NCI-H345 treated with DMSO at 0.1 percent for 48 hours (cell line): ENCODE results near the gene ARHGAP44.

Experiments
- DNase-seq: peaks from one replicate; lab custom pipeline; 2025; ENCODE audit not compliant: unreplicated experiment; lab: John Stamatoyannopoulos, UW

The ARHGAP44 gene

DNA sequence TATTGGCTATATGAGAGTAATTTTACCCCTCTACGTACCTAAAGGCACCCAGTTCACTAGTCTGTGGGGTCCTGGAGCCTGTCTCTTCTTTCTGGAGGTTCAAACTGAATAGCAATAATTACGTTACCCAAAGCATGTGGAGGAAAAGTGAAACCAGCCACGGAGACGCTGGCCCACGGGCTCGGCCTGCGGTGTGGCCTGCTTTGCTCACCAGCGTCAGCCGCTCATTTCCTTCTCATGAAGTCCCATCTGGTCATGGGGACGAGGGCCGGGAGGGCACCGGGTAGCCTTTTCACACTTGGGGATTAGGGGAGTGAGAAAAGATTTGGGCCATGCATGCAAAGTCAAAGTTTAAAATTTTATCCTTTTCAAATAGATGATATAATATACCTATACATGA is 201.6 kb downstream of the ARHGAP44 start:
- DNase-seq = no peak

GRCh38 chr17:12992676-12993075 is 203.4 kb downstream of the ARHGAP44 start:
- DNase-seq = no peak

DNA sequence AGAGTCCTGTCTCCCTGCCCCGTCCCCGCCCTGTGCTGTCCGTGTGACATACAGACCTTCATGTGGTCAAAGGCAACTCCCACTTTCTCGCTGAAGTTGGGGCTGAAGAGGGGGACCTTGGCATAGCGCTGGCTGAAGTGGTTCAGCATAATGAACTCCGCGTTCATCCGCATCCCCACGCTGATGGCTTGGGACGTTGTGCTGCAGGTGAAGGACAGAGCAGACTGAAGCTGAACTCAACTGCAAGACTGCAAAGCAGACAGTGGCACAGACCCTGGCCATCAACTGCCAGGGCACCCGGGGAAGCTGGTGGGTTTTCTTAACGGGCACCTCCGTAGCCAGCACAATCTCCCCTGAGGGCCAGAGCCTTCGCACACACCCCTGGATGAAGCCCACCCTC is 204.3 kb downstream of the ARHGAP44 start:
- no peak for DNase-seq

DNA sequence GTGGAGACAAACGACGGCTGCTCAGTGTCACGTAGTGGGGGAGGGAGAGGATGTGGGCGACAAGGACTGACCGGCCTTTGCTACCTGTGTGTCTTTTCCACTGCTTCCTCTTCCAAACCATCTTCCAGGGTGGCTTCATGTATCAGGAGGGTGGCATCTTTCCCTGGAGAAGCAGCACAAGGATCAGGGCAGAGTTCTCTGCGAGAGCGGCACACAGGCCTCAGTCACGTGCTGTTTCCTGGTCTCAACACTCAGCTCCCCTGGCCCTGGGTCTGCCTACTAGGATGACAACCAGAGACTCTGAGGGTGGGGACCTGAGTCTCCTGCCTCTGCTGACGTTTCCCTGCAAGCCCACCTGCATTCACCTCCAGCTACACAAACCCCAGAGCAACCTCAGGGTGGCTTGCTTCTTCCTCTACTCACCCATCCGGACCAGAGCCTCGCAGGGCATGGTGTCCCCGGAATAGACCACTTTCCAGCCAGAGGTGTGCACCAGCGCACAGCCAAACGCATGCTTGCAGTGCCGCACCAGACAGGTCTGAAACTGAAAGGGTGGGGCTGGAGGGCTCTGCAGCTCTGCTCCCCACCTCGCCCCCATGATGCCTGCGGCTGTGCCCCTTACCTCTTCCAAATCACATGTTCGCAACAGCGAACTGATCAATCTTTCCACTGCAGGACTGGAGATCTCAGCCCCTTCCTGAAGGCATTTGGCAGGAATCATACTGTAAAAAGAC is 205.2 kb downstream of the ARHGAP44 start:
- no peak for DNase-seq

GRCh38 chr17:12995106-12995895 is 206.0 kb downstream of the ARHGAP44 start:
- DNase-seq = no peak

DNA sequence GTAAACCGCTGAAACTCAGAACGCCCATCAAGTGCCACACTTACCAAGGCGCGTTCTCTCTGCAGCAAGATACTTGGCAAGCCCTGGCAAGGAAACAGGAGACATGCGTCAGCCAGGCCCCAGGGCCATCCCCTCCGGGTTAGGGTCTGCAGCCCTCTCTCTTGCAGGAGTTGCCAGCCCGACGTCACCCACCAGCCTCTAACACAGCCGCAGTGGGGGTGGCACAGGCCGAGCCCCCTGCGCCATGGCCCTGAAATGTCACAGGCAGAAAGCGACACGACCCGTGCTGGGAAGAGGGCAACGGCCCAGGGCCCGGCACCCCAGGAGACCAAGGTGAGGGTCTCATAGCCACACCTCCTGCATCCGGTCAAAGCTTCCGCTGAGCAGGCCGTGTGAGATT is 206.6 kb downstream of the ARHGAP44 start:
- no peak for DNase-seq

- DNase-seq = no peak
Measured at GRCh38 chr17:12996357-12996756, 207.1 kb downstream of the ARHGAP44 start.

- DNase-seq = no peak
Measured at GRCh38 chr17:12996941-12997340, 207.6 kb downstream of the ARHGAP44 start.

DNA sequence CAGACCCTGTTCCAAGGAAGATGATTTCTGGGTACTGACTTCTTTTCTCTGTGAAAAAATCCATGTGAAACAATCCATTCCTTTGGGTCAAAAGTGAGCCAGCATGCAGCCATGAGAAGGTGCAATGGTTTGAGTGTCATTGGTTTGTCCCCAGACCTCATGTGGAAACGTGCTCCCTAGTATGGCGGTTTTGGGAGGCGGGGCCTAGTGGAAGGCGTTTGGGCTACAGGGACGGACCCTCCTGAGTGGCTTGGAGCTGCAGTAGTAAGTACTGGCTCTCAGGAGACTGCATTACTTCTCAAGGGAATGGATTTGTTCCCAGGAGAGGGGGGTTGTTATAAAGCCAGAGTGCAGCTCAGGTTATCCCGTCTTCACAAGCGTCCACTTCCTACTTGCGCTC is 209.2 kb downstream of the ARHGAP44 start:
- no peak for DNase-seq

- no peak for DNase-seq
Measured at GRCh38 chr17:12998874-12999273, 209.6 kb downstream of the ARHGAP44 start.

- no peak for DNase-seq
Measured at GRCh38 chr17:13000561-13000960, 211.3 kb downstream of the ARHGAP44 start.

GRCh38 chr17:13001991-13002615 is 212.8 kb downstream of the ARHGAP44 start:
- peak; percentile 60 for DNase-seq

- DNase-seq = peak; percentile 7
Measured at GRCh38 chr17:13002761-13003453, 213.6 kb downstream of the ARHGAP44 start.

- DNase-seq = no peak
Measured at GRCh38 chr17:13003454-13003851, 214.2 kb downstream of the ARHGAP44 start.

DNA sequence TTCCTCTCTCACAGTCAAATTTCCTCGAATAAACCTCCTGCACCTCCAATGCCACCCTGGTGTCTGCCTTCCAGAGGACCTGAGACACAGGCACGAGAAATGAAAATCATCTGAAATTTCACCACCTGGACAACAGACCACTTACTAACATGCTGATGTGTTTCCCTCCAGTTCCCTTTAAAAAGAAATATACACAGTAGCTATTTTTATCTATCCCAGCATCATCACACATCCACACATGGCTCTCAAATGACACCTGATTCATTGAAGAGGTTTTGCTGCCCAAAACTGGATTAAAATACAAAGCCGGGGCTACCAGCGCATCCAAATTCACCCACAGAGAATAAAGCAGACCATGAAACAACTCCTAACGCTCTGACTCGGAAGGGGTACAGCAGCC is 214.6 kb downstream of the ARHGAP44 start:
- DNase-seq = no peak

- no peak for DNase-seq
Measured at GRCh38 chr17:13004336-13004735, 215.0 kb downstream of the ARHGAP44 start.

DNA sequence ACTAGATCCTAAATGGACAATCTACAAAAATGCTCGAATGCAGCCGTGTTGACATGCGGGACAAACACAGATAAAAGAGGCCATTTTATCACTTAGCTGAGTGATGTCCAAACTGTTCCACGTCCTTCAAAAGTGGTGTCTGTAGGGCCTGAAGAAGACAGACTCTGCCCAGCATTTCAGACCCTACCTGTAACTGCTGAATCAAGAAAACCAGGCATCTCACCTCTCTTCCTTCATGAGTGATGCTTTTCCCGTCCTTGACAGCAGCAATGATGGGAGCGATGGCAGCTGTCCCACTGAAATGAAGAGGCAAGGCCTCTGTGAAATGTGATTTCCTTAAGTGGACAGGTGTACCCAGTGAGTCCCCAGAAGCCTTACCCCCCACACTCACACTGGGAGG is 216.2 kb downstream of the ARHGAP44 start:
- DNase-seq = no peak

- DNase-seq = no peak
Measured at GRCh38 chr17:13008461-13008860, 219.2 kb downstream of the ARHGAP44 start.

- DNase-seq = no peak
Measured at GRCh38 chr17:13010959-13011358, 221.7 kb downstream of the ARHGAP44 start.

DNA sequence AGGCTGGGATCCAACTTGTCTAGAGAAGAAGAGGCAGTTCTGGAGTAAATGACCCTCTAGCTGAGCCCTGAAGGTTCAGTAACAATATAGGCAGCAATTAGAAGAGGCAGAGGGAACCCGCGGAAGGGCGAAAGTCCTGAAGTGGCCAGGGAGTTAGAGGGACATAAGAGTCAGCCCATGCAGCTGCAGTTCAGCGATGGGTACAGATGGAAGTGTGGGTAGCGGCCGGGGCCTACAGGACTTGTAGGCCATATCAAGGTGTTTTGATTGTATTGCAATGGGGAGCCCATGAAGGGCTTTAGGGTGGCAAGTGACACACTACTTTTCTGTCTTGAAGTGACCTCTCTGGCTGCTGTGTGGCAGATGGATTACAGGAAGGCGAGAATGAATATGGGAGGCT is 225.5 kb downstream of the ARHGAP44 start:
- DNase-seq = no peak

DNA sequence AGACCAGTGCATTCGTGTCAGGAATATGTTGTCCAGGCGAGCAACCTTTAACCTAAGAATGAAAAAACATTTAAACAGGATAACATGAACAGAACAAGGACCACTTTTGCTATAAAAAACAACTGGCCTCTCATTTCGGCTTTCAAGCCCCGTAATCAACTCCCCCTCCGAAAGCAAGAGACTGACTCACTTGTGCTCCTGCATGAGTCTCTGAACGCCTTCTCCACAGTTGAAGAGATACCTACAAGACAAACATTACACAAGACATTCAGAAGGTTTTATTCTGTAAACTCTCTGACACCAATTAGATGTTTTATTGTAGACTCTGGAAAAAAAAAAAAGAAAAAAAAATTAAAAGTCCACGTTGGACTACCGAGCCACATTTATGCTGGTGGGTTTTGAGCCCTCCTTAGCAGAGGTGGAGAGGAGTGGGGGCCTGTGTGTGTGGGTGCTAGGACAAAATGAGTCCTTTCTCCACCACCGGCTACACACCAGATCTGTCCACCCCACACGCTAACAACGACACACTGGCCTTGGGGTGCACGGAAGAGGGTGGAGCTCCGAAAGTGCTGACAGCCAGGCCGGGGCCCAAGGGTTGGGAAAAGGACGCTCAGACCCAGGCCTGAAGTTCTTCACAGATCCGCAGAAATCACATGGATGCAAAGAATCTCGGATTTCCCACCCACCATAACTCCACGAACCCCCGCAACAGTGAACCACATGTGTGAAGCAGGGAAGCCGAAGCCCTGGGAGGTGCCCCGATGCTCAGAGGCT is 227.8 kb downstream of the ARHGAP44 start:
- DNase-seq = no peak
